Measurements from ENCODE around the gene ZNF423. TPM values are rescaled to one million over a fixed set of nuclear protein-coding genes. Genes with fewer than 3 reads are reported as not detected.

The ZNF423 gene
- total and polyA plus RNA-seq, 2 experiments from 2014 or later = 14.9 to 41.8 TPM

DNA sequence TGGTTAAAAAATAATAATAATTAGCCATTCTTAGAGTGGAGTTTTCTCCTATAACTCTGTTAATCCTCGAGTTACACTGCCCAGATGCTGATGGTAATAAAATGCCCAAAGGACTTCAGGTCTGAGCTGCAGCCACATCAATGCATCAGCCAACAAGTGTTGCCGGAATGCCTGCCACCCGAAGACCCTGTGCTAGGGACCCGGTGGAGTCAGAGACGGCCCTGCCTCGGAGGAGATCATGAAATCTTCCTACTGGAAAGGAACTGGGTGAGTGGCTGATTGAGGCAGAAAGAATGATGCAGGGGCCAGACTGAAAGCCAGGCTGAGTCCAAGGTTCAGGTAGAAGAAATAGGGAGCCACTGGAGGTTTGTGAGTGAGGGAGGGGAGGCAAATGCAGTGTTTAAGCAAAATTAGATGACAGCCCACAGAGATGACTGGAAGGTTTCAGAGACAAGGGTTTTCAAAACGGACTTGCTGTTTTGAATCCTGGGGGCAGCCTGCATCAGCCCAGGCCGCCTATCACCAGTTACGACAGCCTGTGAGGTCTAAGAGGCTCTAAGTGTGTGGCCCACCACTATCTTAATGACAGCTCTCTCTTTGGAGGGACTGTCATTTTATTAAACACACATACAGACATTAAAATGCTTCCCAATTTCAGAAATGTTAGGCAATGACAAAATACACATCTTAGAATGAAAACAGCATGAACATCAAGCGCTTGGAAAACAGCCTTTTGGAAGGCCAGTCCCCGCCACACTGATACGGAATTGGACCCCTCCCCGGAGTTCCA lies 100.0 kb downstream of the ZNF423 start:
- Histone ChIP-seq H3K4me1 (ENCODE audit: insufficient read depth) (peaks cover 43% of the 10 kb centered on the region), H3K4me2 (peak overlapping the region; percentile 70)

More for the DNA sequence above, 100.0 kb downstream of the ZNF423 start:
- H3K36me3 Mint-ChIP-seq (ENCODE audit: low read depth) = no peaks in the 10 kb centered on the region
- Histone ChIP-seq H4K20me1 (replicated peaks; ENCODE audit: insufficient read depth) (no peaks in the 10 kb centered on the region), H3K9me2 (ENCODE audit: insufficient read depth) (no peaks in the 10 kb centered on the region), H3K4me3 (peak overlapping the region; percentile 38; the same call in 1 of the 2 replicates), H3K27me3 (ENCODE audit: insufficient read depth) (no peaks in the 10 kb centered on the region), H3F3A (replicated peaks; ENCODE audit: low read depth) (peaks cover 13% of the 10 kb centered on the region; the same call in 1 of the 2 replicates), H2AFZ (no peak overlapping the region), H3K79me2 (replicated peaks; ENCODE audit: insufficient read depth) (peaks cover 38% of the 10 kb centered on the region), H3K36me3 (ENCODE audit: insufficient read depth) (no peaks in the 10 kb centered on the region), H3K27ac (ENCODE audit: low read depth) (peak overlapping the region; percentile 71)
- no peaks in the 10 kb centered on the region for H3K9me3 Mint-ChIP-seq
- no peak for DNase-seq (ENCODE audit: low spot score)
- H3K27me3 Mint-ChIP-seq (ENCODE audit: insufficient read depth, low read depth, poor library complexity) = peaks cover 28% of the 10 kb centered on the region
- ATAC-seq = peak; percentile 13; the same call in 2 of the 3 replicates
- TF ChIP-seq ZNF331 (CRISPR knock-in tag; IDR thresholded peaks at IDR 0.05; ENCODE audit: low read depth) (no peak), ZNF114 (CRISPR knock-in tag; IDR thresholded peaks at IDR 0.05) (no peak), EZH2 (IDR thresholded peaks at IDR 0.05; ENCODE audit: low read depth, unreplicated experiment) (no peak), POLR2AphosphoS5 (IDR thresholded peaks at IDR 0.05; ENCODE audit: low read depth) (no peak), ETS1 (IDR thresholded peaks at IDR 0.05) (no peak), STAT1 (IDR thresholded peaks at IDR 0.05; ENCODE audit: unreplicated experiment) (no peak), NANOG (IDR thresholded peaks at IDR 0.05; ENCODE audit: borderline replicate concordance) (no peak), CREB1 (CRISPR knock-in tag; IDR thresholded peaks at IDR 0.05; ENCODE audit: low read depth) (no peak)
- TF ChIP-seq, protein P1, sequence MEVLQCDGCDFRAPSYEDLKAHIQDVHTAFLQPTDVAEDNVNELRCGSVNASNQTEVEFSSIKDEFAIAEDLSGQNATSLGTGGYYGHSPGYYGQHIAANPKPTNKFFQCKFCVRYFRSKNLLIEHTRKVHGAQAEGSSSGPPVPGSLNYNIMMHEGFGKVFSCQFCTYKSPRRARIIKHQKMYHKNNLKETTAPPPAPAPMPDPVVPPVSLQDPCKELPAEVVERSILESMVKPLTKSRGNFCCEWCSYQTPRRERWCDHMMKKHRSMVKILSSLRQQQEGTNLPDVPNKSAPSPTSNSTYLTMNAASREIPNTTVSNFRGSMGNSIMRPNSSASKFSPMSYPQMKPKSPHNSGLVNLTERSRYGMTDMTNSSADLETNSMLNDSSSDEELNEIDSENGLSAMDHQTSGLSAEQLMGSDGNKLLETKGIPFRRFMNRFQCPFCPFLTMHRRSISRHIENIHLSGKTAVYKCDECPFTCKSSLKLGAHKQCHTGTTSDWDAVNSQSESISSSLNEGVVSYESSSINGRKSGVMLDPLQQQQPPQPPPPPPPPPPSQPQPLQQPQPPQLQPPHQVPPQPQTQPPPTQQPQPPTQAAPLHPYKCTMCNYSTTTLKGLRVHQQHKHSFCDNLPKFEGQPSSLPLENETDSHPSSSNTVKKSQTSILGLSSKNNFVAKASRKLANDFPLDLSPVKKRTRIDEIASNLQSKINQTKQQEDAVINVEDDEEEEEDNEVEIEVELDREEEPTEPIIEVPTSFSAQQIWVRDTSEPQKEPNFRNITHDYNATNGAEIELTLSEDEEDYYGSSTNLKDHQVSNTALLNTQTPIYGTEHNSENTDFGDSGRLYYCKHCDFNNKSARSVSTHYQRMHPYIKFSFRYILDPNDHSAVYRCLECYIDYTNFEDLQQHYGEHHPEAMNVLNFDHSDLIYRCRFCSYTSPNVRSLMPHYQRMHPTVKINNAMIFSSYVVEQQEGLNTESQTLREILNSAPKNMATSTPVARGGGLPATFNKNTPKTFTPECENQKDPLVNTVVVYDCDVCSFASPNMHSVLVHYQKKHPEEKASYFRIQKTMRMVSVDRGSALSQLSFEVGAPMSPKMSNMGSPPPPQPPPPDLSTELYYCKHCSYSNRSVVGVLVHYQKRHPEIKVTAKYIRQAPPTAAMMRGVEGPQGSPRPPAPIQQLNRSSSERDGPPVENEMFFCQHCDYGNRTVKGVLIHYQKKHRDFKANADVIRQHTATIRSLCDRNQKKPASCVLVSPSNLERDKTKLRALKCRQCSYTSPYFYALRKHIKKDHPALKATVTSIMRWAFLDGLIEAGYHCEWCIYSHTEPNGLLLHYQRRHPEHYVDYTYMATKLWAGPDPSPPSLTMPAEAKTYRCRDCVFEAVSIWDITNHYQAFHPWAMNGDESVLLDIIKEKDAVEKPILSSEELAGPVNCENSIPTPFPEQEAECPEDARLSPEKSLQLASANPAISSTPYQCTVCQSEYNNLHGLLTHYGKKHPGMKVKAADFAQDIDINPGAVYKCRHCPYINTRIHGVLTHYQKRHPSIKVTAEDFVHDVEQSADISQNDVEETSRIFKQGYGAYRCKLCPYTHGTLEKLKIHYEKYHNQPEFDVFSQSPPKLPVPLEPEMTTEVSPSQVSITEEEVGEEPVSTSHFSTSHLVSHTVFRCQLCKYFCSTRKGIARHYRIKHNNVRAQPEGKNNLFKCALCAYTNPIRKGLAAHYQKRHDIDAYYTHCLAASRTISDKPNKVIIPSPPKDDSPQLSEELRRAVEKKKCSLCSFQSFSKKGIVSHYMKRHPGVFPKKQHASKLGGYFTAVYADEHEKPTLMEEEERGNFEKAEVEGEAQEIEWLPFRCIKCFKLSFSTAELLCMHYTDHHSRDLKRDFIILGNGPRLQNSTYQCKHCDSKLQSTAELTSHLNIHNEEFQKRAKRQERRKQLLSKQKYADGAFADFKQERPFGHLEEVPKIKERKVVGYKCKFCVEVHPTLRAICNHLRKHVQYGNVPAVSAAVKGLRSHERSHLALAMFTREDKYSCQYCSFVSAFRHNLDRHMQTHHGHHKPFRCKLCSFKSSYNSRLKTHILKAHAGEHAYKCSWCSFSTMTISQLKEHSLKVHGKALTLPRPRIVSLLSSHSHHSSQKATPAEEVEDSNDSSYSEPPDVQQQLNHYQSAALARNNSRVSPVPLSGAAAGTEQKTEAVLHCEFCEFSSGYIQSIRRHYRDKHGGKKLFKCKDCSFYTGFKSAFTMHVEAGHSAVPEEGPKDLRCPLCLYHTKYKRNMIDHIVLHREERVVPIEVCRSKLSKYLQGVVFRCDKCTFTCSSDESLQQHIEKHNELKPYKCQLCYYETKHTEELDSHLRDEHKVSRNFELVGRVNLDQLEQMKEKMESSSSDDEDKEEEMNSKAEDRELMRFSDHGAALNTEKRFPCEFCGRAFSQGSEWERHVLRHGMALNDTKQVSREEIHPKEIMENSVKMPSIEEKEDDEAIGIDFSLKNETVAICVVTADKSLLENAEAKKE (CRISPR knock-in tag; IDR thresholded peaks at IDR 0.05) = no peak
- TF ChIP-seq, protein P2, sequence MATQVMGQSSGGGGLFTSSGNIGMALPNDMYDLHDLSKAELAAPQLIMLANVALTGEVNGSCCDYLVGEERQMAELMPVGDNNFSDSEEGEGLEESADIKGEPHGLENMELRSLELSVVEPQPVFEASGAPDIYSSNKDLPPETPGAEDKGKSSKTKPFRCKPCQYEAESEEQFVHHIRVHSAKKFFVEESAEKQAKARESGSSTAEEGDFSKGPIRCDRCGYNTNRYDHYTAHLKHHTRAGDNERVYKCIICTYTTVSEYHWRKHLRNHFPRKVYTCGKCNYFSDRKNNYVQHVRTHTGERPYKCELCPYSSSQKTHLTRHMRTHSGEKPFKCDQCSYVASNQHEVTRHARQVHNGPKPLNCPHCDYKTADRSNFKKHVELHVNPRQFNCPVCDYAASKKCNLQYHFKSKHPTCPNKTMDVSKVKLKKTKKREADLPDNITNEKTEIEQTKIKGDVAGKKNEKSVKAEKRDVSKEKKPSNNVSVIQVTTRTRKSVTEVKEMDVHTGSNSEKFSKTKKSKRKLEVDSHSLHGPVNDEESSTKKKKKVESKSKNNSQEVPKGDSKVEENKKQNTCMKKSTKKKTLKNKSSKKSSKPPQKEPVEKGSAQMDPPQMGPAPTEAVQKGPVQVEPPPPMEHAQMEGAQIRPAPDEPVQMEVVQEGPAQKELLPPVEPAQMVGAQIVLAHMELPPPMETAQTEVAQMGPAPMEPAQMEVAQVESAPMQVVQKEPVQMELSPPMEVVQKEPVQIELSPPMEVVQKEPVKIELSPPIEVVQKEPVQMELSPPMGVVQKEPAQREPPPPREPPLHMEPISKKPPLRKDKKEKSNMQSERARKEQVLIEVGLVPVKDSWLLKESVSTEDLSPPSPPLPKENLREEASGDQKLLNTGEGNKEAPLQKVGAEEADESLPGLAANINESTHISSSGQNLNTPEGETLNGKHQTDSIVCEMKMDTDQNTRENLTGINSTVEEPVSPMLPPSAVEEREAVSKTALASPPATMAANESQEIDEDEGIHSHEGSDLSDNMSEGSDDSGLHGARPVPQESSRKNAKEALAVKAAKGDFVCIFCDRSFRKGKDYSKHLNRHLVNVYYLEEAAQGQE (IDR thresholded peaks at IDR 0.05; ENCODE audit: unreplicated experiment) = no peak
- peaks cover 66% of the 10 kb centered on the region for H3K4me1 Mint-ChIP-seq
- peak overlapping the region; percentile 56; the same call in 2 of the 3 replicates for H3K4me3 Mint-ChIP-seq
- peak overlapping the region; percentile 63 for H3K27ac Mint-ChIP-seq
